Measurements from ENCODE around the gene TMEM222.

TMEM222 gene

DNA sequence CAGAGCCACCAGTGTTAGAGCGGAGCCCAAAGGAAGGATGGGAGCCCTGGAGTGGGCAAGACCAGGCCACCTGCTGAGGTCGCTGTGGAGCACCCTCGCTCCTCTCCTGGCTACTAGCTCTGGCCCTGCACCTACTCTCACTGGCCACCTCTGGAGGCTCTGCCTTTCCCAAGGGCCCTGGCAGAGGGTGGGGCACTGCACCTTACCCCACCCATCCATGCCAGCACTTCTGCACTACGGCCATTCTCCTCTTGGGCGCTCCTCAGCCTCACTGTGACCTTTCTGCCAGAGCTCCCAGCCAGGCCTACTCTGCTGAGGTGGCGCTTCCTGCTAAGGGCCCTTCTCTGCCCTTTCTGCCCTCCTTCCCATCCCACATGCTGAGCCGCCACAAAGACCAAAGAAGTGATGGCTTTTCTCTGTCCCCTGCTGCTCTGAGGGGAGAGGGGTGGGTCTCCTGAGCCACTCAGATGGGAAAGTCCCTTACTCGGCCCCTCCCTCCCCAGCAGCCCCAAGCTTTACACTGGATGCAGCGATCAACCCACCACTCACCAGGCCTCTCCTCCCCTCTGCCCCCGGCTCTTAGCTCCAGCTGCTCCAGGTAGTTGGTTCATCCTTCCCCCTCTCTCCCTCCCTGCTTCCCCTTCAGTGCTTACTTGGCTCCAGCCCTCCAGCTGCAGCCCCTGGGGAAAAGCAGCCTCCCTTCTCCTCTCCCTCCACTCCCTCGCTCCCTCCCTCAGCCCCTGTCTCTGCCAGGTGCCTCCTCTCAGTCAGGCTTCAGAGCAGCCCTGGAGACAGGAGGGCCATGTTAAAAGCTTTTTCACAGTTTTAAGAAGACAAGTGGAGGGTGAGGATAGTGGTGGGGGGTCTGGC, 14.8 kb upstream of the TMEM222 start:
- no peak for DNase-seq (ENCODE audit: low spot score)

DNA sequence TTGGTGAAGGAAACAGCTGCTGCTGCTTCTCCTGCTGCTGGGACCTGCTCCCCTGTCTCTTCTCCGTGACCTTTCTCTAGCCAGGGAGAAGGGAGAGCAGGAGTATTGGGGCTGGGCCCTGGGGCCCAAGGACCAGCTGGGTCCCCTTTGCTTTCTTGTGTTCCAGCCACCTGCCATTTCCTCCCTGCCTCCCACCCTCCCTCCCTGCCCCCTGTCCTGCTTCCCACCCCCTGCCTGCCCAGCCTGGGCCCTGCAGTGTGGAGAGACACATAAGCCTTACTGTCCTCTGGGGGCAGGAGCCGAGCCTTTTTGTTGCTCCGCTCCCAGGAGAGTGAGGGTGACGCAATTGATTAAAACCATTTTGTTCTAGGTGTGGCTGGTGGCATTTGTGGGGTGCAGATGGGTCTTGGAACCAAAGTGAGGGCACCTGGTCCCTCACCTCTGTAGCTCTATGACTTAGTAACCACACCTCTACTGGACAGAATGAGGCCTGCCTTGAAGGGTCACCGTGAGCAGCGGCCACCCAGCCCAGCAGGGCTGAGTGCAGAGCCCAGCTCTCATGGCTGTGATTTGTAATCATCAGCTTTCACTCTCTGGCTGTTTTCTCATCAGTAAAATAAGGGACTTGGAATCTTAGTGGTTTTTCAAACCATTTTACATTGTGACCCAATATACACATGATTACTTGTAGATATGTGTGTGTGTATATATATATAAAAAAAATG, 13.9 kb upstream of the TMEM222 start:
- DNase-seq (ENCODE audit: low spot score), result no peak

DNA sequence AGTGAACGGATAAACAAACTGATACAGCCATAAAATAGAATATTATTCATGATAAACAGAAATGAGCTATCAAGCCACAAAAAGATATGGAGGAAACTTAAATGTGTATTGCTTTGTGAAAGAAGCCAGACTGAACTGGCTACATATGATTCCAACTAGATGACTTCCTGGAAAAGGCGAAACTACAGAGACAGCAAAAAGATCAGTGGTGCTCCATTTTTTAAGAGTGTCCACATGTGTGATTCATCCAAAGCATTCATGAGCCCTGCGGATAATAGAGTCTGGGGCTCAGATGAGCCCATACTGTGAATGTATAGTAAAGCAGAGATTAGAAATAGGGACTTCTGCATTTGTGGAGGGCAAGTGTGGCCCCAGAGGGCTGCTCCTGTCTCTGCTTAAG, 7.8 kb upstream of the TMEM222 start:
- DNase-seq (ENCODE audit: low spot score), result no peak

DNA sequence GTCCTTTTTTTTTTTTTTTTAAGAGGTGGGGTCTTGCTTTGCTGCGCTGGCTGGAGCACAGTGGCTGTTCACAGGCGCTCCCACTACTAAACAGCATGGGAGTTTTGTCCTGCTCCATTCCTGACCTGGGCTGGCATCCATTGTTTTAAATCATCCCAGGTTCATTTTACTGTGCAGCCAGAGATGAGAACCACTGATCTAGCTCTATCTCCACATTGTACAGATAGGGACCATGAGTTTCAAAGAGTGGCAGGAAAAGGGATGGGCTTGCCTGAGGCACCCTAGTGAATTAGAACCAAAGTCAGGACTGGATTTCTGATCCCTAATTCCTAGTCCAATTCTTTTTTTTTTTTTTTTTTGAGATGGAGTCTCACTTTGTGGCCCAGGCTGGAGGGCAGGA, 7.2 kb upstream of the TMEM222 start:
- no peak for DNase-seq (ENCODE audit: low spot score)

DNA sequence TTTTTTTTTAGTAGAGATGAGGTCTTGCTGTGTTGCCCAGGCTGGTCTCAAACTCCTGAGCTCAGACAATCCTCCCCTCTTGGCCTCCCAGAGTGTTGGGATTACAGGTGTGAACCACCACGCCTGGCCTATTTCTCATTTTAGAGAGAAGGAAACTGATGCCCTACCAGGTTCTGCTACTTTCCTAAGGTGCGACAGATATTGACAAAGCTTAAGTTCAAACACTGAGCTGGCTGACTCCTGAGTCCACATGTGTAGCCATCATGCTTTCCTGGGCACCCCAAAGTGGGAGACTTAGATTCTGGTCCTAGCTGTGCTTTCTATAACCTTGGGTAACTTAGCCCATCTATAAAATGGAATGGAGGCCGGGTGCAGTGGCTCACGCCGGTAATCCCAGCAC, 5.1 kb upstream of the TMEM222 start:
- DNase-seq (ENCODE audit: low spot score), result no peak

DNA sequence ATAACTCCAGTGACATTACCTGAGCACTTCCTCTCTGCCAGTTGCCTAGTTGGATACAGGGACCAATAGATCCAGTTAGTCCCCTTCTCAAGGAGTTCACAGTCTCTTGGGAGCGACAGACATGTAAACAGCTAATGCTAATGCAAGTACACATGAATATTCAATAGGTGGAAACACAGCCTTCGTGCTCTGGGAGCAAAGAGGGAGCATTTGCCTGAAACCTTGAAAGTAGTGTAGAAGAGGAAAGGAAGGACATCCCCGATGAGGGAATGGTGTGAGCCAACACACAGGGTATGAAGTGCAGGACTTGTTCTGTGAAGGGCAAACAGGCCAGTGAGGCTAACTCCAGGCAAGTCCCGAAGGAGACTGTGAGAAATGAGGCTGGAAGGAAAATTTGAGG, 3.8 kb upstream of the TMEM222 start:
- DNase-seq (ENCODE audit: low spot score), result peak; percentile 65

DNA sequence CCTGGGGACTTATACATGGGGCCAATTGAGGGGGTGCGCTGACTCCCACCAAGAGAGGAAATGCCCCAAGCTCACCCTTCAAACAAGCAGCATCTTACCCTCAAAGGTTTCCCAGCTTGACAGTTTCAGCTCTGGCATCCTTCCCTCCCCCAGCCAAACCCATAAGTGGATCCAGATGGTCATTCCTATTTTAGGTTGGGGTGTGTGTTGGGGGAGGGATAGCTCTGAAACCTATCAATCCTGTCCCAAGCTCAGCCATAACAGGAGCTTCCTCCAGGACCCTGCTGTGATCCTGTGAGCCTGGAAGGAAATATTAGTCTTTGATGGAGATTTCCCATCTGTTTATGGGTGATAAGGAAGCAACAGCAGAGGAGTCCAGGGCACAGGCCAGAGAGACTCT, 3.4 kb upstream of the TMEM222 start:
- peak; percentile 98 for DNase-seq (ENCODE audit: low spot score)

DNA sequence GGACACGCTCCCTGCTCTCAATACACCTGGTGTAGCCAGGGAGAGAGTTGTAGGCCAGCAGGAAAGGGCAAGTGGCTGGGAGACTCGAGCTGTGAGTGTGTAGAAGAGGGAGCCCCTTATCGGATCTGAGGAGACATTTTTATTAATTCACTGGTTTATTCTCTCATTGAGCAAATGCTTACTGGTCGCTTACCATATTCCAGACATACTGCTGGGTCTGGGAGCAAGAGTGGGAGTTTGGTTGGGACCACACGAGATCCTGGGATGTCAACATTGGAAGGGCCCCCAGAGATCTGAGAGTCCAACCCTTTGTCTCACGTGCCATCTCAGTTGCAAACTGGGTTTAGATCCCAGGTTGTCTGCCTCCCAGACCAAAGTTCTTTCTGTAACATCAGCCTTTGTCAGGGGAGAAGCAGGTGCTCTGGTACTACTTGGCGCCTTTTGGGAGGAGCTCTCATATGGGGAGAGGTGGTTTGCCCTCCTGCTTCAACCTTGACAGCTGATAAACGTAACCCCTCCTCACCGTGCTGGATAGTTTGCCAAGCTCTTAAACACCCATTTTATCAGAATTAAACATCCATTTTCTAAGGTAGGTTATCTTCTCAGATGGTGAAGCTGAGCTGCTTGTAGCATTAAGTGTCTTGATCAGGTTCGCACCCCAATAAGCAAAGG, 742 bp downstream of the TMEM222 start:
- no peak for DNase-seq (ENCODE audit: low spot score)

DNA sequence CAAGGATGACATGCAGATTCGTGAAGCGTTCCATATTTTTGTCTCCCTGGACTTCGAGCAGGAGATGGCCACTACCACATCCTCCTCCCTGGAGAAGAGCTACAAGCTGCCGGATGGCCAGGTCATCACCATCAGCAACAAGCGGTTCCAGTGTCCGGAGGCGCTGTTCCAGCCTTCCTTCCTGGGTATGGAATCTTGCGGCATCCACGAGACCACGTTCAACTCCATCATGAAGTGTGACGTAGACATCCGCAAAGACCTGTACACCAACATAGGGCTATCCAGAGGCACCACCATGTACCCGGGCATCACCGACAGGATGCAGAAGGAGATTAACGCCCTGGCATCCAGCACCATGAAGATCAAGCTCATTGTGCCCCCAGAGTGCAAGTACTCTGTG, 3.3 kb downstream of the TMEM222 start:
- DNase-seq (ENCODE audit: low spot score), result no peak

DNA sequence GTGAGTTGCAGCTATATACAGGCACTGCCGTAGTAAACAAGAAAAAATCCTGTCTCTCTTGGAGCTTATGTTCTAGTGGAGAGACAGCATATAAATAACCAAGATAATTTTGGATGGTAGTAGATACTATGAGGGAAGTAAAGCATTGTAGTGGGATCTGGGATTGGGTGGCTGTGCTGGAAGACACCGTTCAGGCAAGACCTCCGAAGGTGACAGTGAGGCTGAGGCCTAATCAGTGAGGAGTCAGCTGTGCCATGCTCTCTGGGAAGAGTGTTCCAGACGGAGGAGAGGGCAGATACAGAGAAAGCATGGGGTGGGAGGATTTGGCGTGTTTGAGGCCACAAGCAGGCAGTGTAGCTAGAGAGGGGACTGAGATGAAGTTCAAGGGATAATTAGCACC, 6.0 kb downstream of the TMEM222 start:
- DNase-seq (ENCODE audit: low spot score), result no peak

DNA sequence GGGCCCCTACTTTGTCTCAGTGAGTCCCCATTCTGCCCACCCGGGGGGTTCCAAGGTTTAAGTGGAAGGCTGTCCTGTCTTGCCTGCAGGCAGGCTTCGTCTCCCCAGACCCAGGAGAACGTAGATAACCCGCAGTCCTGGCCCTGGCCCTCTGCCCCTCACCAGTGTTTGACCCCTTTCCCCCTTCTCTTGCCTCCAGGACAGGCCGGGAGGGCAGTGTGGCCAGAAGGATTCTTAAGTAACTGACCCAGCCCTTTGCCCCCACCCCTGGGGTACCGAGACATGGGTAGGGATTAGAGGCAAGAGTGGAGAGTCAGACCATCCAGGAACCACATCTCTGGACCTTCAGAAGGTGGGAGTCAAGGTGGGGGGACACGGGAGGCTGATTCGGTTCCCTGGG, 8.8 kb downstream of the TMEM222 start:
- DNase-seq (ENCODE audit: low spot score), result no peak

DNA sequence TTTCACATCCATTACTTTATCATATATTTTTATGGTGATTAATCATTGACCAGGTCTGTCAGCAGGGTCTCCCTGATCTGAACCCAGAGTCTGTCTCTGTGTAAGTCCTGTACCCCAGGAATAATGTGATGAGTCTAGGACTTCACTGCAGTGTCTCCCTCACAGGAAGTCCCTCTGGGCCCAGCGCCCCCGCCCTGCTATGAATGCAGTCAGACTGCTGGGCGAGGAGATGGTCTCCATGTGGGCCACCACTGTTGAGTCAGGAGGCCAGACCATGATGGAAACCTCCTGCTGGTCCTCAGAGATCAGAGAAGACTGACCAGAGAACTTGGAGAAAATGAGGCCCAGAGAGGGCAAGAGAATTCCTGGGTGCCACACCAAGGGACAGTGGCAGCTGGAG, 9.5 kb downstream of the TMEM222 start:
- no peak for DNase-seq (ENCODE audit: low spot score)

DNA sequence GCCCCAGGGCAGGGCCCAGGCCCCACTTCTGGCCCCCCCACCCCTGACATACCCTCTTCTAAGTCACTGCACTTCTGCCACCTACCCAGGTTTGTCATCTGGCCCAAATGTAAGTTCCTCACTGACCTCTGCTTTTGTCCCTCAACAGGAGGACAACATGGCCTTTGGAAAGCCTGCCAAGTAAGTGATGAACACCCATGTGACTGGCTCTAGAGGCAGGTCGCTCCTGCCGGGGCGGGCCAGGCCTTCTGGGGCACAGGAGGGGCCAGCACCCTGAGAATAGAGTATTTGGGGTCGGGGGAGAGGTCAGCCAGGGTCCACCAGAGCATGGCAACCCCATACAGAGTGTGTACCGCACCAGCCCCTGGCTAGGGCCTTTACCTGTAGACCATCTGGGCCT, 10.0 kb downstream of the TMEM222 start:
- no peak for DNase-seq (ENCODE audit: low spot score)

DNA sequence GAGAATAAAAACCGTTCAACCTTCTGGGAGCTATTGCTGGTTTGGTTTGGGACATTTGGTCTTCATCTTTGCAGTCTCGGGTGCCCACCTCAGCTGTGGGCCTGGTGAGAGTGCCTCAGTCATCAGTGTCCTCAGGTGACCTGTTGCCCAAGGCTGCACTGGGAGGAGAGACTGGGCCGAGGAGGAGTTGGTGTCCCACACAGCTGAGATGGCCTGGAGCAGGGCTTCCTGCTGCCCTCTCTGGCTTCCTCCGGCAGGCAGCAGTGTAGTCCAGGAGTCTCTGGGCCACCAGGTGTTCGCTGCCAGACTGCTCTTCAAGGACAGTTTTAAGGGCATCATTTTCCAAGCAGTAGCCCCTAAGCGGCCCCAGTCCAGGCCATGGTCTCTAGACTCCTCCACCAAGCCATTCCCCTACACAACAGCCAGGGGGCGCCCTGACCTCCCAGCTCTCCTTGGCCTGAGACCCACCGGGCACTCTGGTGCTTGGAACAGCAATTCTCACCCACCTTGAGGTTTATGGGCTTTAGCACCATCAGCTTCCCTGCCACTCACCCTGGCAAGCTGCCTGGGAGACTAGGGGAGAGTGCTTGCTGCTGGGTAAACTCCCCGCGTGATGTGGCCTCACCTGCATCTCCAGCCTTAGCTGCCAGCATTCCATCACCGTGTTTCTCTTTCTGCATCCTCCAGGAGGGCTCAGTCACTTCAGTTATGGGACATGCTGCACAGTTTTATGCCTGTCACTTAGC, 10.7 kb downstream of the TMEM222 start:
- peak; percentile 70 for DNase-seq (ENCODE audit: low spot score)

DNA sequence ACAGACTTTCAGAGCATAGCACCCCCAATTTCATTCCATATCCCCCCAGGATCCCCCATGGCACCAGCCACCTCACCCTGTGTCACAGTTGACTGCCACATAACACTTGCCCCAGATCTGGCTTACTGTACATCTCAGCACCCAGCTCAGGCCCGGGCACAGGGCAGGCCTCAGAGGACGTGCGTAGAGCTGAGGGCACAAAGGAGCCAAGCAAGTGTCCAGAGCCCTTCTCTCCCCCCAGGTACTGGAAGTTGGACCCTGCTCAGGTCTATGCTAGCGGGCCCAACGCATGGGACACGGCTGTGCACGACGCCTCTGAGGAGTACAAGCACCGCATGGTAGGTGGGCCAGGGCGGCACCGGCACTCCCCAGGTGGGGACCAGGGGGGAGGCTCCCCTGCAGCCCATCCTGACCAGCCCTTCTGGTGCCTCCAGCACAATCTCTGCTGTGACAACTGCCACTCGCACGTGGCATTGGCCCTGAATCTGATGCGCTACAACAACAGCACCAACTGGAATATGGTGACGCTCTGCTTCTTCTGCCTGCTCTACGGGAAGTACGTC, 11.8 kb downstream of the TMEM222 start:
- no peak for DNase-seq (ENCODE audit: low spot score)

DNA sequence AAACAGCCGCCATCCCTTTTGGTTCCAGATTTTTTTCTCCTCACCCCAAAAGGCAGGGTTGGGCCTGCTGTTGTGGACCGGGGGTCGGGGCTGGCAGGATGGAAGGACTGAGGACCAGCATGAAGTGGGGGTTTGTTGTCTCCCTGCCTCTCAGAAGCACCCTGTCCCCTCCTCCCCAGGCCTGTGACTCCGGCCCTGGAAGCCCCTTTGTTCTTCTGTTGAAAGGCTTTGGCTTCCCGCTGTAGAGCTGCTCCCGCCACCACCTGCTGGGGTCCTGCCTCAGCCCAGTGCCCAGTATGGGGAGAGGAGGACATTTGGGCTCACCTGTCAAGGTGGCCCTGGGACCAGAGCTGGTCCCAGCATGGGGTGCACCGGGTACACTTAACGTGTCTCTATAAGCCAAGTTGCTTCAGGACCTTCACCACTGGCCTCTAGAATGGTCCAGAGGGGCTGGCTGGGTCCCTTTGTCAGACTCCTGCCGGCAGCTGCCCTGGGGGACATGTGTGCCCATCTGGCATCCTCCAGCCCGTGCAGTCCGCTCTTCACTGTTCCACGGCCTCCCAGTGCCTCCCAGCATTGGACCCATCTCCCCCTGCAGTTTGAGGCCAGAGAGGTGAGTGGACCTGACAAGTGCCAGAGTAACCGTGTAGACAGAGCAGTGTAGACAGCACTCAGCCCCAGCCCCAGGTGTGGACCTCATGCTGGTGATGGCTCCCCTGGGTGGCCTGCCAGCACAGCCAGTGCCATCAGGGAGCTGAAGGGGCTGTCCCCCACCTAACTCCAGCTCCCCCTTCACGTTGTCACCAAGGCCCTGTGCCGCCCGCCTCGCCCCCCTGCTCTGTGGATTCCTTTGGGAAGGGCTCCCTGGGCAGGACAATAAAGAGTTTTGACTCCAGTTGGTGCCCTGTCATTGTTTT, 13.8 kb downstream of the TMEM222 start:
- DNase-seq (ENCODE audit: low spot score), result no peak

DNA sequence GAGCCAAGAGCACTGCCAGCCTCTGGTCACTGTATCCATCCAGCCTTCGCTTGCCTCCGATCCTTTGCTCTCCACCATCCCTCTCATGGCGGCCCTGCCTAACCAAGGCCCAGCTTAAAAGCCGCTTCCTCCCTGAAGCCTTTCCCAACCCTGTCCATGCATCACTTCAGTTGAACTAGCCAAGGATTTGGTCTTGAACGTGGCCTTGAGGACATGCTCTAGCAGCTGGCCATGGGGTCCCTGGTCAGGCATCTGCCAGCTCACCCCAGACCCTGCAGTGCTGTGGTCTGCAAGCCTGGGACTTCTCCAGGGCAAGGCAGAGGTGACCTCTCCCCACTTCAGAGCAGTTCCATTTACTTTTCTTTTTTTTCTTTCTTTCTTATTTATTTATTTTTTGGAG, 14.8 kb downstream of the TMEM222 start:
- no peak for DNase-seq (ENCODE audit: low spot score)

DNA sequence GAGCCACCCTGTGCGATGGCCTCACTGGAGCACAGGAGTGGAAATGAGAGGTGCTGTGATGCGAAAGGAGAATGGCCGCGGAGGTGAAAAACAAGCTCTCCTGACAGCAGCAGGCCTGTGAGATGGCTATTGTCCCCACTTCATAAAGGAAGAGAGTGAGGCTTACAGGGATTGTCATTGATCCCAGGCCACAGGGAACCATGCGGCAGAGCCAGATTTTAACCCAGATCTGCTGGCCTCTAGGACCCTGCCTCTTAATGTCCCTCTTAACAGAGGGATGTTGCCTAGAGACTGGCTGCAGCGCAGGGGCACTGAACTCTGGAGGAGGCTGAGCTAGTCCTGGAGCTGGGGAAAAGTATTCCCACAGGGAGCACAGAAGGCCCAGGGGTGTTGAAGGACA, 16.8 kb downstream of the TMEM222 start:
- no peak for DNase-seq (ENCODE audit: low spot score)

DNA sequence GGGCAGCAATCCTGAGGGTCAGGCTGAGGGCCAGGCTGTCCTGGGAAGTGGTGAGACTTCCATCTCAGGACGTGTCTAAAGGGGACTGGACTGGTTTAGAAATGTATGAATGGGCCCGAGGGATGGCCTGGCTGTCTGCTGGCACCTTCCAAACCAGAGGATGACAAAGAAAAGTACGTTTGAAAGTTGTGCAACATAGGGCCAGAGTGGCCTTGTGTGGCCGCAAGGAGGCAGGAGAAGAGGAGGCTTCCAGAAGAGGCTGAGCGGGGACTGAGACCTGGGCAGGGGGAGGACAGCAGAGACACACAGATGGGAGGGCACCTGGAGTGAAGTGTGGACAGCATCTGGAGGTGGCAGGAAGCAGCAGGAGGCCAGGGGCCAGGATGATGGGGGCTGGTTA, 17.2 kb downstream of the TMEM222 start:
- DNase-seq (ENCODE audit: low spot score), result no peak

DNA sequence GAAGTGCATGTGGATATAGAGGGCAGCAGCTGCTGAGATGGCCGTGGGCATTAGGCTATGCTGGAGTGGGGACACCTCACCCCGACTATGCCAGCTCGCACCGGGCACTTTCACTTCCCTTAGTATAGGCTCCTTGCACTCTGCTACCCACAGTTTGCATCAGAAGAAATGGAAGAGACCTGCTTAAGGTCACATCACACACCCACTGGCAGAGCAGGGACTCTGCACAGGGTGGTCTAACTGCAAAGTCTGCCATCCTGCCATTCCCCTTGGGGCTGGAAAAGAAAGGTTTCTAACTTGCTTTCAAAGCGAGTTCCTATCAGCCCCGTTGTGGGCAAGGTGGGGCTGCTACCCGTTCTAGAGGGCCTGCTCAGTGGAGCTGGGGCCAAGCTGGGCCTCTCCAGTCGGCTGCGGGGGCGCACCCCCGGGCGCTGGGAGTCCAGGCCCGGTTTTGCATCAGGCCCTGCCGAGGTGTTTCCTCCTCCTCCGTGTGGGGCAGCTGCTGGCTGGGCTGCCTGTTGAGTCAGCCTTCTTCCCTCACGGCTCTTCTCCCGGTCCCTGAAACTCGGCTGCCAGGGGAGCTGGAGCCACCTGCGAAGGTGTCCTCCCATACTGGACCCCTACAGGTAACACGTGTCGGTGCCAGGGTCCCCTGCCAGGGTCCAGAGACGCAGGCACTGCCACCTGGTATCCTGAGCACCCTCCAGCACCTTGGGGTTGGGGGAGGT, 19.7 kb downstream of the TMEM222 start, which contains the start of gene SYTL1:
TSS of gene SYTL1 (plus strand) at position 498 of the 728 bp plus-strand sequence. CDS start 3,313 bp downstream, outside the sequence.
- peak; percentile 81 for DNase-seq (ENCODE audit: low spot score)
